Activated naive CD4-positive, alpha-beta T cell treated with Interleukin-2 at 50 U/mL for 16 hours (primary cell): Measurements from ENCODE around the gene PHOSPHO2.
"Not testable (repeated sequence)": the region's sequence is repeated elsewhere in the genome, so short reads cannot be mapped to it uniquely, and the experiment has no call there.

Experiments
- DNase-seq: peaks from one replicate; pipeline ENCODE4 v3.0.0-alpha.2; 2020

Gene PHOSPHO2

DNA sequence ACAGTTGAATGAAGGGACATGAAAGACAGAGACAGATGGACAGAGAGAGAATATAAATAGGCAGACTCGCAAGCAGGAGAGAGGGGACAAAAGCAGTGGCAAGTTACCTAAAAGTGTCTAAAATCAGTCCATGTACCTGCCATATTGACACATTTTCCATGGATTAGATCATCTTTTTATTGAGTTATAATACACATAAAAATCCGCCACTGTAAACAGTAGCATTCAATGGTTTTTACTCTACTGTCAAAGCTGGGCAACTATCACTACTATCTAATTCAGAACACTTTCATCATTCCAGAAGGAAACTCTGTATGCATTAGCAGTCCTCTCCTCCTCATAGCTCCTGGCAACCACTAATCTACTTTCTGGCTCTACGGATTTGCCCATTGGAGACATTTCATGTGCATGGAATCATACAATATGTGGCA, 10.1 kb upstream of the PHOSPHO2 start:
- DNase-seq = no peak

- not testable (repeated sequence) for DNase-seq
Observed at GRCh38 chr2:169684712-169685111, 9.6 kb upstream of the PHOSPHO2 start.

- not testable (repeated sequence) for DNase-seq
Observed at GRCh38 chr2:169686825-169687224, 7.4 kb upstream of the PHOSPHO2 start.

- DNase-seq = not testable (repeated sequence)
Observed at GRCh38 chr2:169687943-169688342, 6.3 kb upstream of the PHOSPHO2 start.

- no peak for DNase-seq
Observed at GRCh38 chr2:169690958-169691357, 3.3 kb upstream of the PHOSPHO2 start.

GRCh38 chr2:169692718-169693117, 1.6 kb upstream of the PHOSPHO2 start:
- no peak for DNase-seq

GRCh38 chr2:169693360-169693759, 909 bp upstream of the PHOSPHO2 start:
- no peak for DNase-seq

DNA sequence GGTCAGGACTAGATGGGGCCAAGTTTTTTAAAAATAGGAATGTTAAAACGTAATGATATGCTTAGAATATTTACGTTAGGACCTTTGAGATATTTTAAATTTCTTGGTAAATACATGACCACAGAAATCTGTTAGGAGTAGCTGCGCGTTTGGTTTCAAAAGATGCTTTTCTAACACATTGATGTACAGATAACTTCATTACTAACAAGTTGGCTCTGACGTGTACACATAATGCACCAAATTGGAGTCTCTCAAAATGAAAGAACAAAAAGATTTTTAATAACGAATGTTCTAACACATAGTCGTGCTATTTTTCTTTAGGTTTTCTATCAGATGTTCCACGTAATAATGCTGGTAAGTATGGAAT, 608 bp downstream of the PHOSPHO2 start:
- DNase-seq = no peak

- DNase-seq = no peak
Observed at GRCh38 chr2:169696381-169696780, 2.1 kb downstream of the PHOSPHO2 start.

DNA sequence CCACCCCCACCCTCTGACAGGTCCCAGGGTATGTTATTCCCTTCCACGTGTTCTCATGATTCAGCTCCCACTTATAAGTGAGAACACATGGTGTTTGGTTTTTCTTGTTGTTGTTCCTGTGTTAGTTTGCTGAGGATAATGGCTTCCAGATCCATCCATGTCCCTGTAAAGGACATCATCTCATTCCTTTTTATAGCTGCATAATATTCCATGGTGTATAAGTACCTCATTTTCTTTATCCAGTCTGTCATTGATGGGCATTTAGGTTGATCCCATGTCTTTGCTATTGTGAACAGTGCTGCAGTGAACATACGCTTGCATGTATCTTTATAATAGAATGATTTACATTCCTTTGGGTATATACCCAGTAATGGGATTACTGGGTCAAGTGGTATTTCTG, 4.9 kb downstream of the PHOSPHO2 start:
- not testable (repeated sequence) for DNase-seq

DNA sequence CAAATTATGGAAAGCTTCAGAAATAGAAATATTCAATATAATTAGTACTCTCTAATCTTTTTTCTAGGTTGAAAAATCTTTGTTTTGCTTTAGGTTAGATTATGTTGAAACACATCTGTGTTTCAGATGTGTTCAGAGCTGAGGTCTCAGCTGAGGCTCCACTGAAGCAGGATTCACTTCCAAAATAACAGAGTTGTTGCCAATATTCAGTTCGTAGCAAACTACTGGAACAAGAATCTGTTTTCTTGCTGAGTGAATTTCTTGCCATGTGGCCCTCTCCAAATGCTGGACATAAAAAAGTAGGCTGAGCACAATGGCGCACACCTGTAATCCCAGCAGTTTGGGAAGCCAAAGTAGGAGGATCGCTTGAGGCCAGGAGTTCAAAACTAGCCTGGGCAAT, 8.7 kb downstream of the PHOSPHO2 start:
- DNase-seq = no peak

- no peak for DNase-seq
Observed at GRCh38 chr2:169704160-169704708, 10.0 kb downstream of the PHOSPHO2 start.

- no peak for DNase-seq
Observed at GRCh38 chr2:169705927-169706326, 11.7 kb downstream of the PHOSPHO2 start.

DNA sequence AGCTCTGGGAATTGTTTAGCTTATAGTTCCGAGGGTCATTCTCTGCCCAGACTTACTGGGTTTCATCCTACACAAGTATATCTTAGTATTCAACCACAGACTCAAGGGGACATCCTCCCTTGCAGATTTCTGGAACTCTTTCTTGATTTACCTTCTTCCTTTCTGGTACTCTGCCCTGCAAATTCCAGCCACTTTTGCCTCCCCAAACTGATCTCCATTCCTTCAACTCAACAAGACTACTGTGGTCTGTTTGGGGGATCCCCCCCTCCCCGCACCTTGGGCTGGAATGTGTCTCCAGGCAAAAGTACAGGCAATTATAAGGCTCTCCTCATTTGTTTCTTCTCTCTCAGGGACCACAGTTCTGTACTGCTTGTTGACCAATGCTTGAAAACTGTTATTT, 13.4 kb downstream of the PHOSPHO2 start:
- no peak for DNase-seq

DNA sequence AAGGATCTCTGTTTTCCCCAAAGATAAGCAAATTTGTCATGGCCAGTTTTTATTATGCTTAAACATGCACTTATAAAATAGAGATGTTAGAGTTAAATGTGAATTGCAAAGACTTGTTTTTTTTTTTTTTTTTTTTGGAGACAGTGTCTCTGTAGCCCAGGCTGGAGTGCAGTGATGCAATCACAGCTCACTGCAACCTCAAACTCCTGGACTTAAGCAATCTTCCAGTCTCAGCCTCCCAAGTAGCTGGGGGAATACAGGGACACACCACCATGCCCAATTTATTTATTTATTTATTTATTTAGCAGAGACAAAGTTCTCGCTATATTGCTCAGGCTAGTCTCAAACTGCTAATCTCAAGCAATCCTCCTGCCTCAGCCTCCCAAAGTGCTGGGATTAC, 15.1 kb downstream of the PHOSPHO2 start:
- DNase-seq = no peak

DNA sequence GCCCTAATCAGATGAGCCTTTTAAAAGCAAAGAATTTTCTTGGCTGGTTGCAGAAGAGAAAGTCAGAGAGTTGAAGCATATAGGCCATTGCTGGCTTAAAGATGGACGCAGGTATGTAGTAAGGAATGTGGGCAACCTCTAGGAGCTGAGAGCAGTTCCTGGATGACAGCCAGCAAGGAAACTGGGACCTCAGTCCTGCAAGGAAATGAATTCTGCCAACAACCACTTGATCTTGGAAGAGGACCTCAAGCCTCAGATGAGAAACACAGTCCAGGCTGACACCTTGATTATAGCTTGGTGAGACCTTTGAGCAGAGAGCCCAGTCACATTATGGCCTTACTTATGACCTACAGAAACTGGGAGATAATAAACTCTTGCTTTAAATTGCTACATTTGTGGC, 15.7 kb downstream of the PHOSPHO2 start:
- DNase-seq = no peak

DNA sequence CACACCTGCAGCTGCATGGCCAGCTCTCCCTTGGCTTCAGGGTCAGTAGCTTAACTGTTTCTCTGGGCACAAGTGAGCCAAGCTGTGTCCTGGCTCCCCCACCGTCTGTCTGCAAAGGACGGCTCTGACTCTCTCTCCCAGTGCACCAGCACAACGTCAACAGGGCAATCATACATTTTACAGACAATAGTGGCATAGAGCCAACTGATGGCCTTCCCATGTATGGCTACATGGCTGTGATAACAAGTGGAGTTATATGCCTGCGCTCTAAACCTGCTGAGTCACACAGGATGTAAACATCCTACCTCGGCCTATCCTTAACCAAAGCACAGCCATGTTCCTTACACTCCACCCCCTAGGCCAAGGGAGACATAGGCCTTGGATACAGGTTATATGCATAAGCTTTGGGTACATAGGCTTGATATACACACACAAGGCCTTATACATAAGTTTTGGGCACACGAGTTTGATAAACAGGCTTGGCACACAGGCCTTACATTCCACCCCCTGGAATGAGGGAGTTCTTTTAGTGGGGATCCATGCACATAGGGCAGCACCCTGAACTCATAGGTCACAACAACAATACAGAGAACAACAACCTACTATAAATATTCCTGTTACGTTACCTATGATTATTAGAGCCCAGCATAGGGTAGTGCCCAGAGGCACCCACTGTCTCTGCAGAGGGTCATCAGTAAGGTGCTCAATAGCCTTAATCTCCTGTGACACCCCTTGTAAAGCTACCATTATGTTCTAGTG, 17.7 kb downstream of the PHOSPHO2 start:
- no peak for DNase-seq

DNA sequence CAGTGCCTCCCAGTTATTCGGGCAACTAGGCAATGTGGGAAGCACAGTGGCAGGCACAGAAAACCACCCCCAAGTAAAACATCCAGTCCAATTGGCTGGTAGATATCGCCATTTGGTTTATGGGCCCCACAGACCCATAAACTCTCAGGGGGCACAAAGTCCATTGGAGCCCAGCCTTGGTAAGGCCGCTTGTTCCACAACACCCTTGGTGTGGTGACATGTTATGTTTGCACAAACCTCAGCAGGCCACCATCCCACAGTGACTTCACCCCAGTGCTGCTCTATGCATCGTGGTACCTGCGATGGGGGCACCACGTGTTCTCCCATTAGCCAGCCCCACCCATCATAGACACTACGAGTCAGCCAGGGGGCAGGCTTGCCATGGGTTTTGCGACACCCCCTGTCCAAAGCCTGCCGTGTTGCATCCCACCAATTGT, 18.5 kb downstream of the PHOSPHO2 start:
- DNase-seq = no peak

- no peak for DNase-seq
Observed at GRCh38 chr2:169713331-169713730, 19.1 kb downstream of the PHOSPHO2 start.

- DNase-seq = no peak
Observed at GRCh38 chr2:169714699-169715098, 20.4 kb downstream of the PHOSPHO2 start.

DNA sequence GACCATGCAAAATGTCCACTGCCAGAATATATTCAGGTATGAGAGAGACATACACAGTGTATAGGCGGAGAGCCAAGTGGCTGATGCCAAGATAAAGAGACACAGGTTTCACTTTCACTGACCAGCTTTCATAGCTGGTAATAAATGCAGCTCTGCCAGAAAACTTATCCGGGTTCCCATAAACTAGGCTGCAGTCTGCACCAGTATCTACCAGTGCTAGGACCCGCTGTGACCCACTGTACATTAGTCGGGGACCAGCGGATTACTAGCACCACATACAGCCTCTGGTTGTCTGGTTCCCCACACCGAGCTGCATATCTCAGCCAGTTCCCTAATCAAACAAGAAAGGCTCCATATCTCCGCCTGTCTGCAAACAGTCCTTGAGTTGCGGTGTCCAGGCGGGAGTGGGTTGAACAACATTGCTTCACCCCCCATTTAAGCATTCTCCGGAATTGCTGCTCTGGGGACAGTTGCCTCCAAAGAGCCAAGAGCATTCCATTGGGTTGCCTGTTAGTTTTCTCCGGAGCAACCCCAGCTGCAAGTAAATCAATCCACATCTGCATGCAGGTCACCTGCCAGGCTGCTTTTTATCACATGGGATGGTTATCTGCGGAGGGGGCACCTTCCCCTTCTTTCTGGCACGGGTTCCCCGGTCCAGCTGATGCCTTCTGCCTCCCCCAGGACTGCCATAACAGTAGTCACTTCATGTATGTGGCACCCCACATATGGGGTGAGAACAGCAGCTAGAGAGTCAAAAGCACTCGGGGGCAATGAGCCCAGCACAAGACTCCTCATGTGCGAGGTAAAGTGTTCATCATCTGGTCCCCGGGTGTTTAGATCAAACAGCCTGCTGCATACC, 21.3 kb downstream of the PHOSPHO2 start:
- no peak for DNase-seq

DNA sequence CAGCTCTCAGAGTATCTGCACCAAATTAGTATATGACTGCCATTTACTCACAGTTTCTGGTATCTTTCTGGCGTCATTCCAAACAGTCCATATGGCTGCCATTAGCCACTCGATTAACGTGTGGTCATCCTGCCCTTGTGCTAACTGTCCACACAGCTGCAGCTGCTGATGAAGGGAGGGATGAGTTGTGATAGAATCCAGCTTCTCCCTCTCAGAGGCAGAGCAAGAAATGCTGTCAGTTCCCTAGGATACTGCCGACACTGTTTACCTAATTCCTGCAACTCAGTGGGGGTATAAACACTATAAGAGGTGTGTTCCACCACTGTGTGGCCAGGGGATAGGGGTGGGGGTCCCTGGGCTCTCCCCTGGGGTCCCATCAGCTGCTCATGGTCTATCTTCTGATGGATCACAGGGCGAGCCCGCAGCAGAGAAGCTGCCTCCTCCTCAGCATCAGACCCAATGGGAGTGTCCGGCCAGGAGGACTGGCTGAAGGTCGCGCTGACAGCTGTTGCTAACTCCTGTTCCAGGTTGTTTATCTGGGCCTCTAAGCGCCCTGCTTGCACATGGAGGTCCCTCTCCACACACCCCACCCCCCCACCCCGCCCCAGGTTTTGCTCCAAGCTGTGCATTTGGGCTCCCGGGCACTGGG, 22.1 kb downstream of the PHOSPHO2 start:
- no peak for DNase-seq

DNA sequence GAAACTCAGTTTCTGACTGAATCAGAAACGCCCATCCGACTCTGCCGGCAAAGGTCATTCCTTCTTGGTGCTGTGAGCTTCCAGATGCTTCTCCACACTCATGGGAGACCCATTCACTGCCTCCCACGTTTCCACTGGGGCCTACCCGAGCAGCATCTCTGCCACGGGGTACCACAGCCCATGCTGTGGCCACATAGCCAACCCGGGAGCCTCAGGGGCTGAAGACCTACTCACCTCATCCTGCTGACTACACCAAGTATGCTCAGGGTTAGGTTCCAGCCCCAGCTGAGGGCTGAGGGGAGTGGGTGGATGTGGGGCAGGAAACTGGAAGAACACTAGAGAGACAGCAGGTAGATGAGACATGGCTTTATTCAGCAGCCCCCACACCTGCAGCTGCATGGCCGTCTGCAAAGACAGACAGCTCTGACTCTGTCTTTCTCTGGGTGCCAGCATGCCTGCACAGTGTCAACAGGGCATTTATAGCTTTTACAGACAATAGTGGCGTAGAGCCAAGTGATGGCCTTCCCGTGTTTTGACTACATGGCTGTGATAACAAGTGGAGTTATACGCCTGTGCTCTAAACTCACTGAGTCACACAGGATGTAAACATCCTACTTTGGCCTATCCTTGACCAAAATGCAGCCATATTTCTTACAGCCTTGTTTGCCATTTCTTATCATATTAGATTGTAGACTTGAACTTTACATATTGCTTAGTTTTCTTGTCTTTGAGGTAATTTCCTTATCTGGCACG, 22.8 kb downstream of the PHOSPHO2 start:
- DNase-seq = no peak
